B cell (primary cell): ENCODE results near the gene PKNOX2.

Experiments used
- EZH2 ChIP-seq: IDR thresholded peaks from 2 replicates; pipeline ENCODE4 v1.6.1; 2012; ENCODE audit warnings: borderline replicate concordance, low read depth, mild to moderate bottlenecking, moderate library complexity, low read length; ENCODE audit not compliant: insufficient read depth, poor library complexity, severe bottlenecking
- TF ChIP-seq, protein P1 (sequence below): fragments of 200-600 bp; IDR thresholded peaks from one replicate; pipeline ENCODE4 v1.8.0; 2022; ENCODE audit warnings: antibody characterized with exemption, mild to moderate bottlenecking

DNA sequence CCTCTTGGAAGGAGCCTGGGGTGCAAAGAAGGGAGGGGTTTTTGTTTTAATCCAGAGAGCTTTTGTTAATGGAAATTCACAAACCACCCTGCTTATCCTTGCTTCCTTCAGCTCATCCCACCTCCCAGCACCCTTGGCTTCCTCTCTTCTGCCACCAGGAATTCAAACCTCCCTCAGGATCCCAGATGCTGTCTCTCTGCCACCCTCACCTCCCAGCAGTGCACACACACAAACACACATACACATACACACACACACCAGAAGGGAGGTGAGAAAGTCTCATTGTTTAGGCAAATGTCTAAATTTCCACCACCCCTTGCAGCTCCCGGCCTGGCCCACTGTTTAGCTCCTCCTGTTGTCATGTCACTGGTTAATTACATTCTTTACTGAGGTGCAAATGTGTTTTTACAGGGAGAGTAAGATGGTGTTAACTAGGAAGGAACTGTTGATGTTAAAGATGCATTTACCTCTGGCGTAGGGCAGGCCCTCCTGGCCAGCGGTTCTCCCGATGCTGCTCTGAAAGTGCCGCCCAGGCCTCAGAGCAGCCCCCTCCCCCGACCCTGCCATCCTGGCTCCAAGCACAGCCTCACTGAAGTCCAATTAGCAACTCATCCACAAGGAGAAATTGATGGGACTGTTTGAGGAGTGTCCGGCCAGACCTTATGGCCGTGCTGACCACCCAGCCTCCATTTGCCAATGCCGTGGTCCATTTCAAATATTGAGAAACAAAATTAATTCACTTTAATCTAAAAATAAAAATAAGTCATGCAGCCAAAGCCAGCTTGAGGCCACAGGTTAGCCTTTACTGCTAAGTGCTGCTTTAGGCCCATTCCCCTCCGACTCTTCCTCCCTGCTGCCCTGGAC lies 166.1 kb downstream of the PKNOX2 start:
- TF ChIP-seq, protein P1, sequence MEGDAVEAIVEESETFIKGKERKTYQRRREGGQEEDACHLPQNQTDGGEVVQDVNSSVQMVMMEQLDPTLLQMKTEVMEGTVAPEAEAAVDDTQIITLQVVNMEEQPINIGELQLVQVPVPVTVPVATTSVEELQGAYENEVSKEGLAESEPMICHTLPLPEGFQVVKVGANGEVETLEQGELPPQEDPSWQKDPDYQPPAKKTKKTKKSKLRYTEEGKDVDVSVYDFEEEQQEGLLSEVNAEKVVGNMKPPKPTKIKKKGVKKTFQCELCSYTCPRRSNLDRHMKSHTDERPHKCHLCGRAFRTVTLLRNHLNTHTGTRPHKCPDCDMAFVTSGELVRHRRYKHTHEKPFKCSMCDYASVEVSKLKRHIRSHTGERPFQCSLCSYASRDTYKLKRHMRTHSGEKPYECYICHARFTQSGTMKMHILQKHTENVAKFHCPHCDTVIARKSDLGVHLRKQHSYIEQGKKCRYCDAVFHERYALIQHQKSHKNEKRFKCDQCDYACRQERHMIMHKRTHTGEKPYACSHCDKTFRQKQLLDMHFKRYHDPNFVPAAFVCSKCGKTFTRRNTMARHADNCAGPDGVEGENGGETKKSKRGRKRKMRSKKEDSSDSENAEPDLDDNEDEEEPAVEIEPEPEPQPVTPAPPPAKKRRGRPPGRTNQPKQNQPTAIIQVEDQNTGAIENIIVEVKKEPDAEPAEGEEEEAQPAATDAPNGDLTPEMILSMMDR: no peak
- TF ChIP-seq EZH2: no peak
